Peyer's patch (tissue), 4 donors: ENCODE data around the gene UBE3C.

Experiments used
- CTCF ChIP-seq, 6 experiments: fragments of 450-650 bp in 4 of 6; fragments of 200-600 bp in 2 of 6; sonication (generic) in 1 of 6; IDR thresholded peaks; one replicate each; pipeline ENCODE4 v1.5.1; 2017 to 2019; ENCODE audit warnings: antibody characterized with exemption in 6 of 6, mild to moderate bottlenecking in 3 of 6, moderate library complexity in 1 of 6
- POLR2A ChIP-seq, 2 donors: fragments of 450-650 bp; IDR thresholded peaks; one replicate each; pipeline ENCODE4 v1.5.1; 2017; ENCODE audit warnings: antibody characterized with exemption in 2 of 2, mild to moderate bottlenecking in 2 of 2, moderate library complexity in 2 of 2

- no peak for TF ChIP-seq CTCF (IDR thresholded peaks at IDR 0.05)
- no peak for TF ChIP-seq POLR2A (IDR thresholded peaks at IDR 0.05)
These were observed 95.0 kb downstream of the UBE3C start for GRCh38 chr7:157233677-157234076.
